Activated CD4-positive, alpha-beta memory T cell treated with anti-CD3 and anti-CD28 coated beads for 36 hours (primary cell): ENCODE results near the gene PODXL2. TPM values are rescaled to one million over a fixed set of nuclear protein-coding genes. Genes with fewer than 3 reads are reported as not detected.

Experiments used
- CTCF ChIA-PET: fragments of 350-600 bp; sonication (Branson Sonifier 250); formaldehyde crosslinking; loops from one replicate; lab custom pipeline; 2021; ENCODE audit warnings: antibody characterized with exemption, inconsistent platforms; lab: Charles Lee
- POLR2A ChIA-PET: fragments of 350-600 bp; sonication (Branson Sonifier 250); formaldehyde crosslinking; loops from one replicate; lab custom pipeline; 2021; ENCODE audit warnings: antibody characterized with exemption; lab: Charles Lee
- DNase-seq: peaks from one replicate; pipeline ENCODE4 v3.0.0-alpha.2; 2020
- H3K27ac Mint-ChIP-seq: one replicate; pipeline ENCODE4 v1.8.0; 2021; ENCODE audit warnings: mixed read lengths
- H3K27me3 Mint-ChIP-seq: one replicate; pipeline ENCODE4 v1.8.0; 2021; ENCODE audit warnings: mixed read lengths
- H3K36me3 Mint-ChIP-seq: one replicate; pipeline ENCODE4 v1.8.0; 2021; ENCODE audit warnings: mixed read lengths
- H3K4me1 Mint-ChIP-seq: one replicate; pipeline ENCODE4 v1.8.0; 2021; ENCODE audit warnings: low read depth, mixed read lengths
- H3K4me3 Mint-ChIP-seq: one replicate; pipeline ENCODE4 v1.8.0; 2021; ENCODE audit warnings: mild to moderate bottlenecking, mixed read lengths
- H3K9me3 Mint-ChIP-seq: one replicate; pipeline ENCODE4 v1.8.0; 2021; ENCODE audit warnings: mixed read lengths
- intact Hi-C: fragments of 100-400 bp; cut with micrococcal nuclease; formaldehyde crosslinking; loops from one replicate; pipeline ENCODE4 v1.15.1; 2023
- microRNA-seq: library from miRNA; unstranded; fragments of <30 nt; microRNA quantifications from one replicate; pipeline ENCODE4 v1.2.0, GENCODE V29; 2022; ENCODE audit warnings: borderline number of aligned reads, borderline microRNAs expressed, borderline replicate concordance
- total RNA-seq, 2 experiments: library from RNA; stranded (reverse); gene quantifications; one replicate each; pipeline ENCODE4 v1.2.3, GENCODE V29; 2021

Gene PODXL2
- total RNA-seq, 2 experiments from 2014 or later = 1.2 to 1.3 TPM

- H3K4me3 Mint-ChIP-seq = no peak overlapping the region
- ChIA-PET CTCF (no interaction called here), POLR2A (no interaction called here)
- H3K27me3 Mint-ChIP-seq = peaks cover 9% of the 10 kb centered on the region
- H3K27ac Mint-ChIP-seq = no peak overlapping the region
- DNase-seq = no peak
- H3K4me1 Mint-ChIP-seq = no peaks in the 10 kb centered on the region
- H3K9me3 Mint-ChIP-seq = no peaks in the 10 kb centered on the region
- intact Hi-C loops = no loop called here
- no peaks in the 10 kb centered on the region for H3K36me3 Mint-ChIP-seq
Measured at GRCh38 chr3:127720985-127721935, 92.3 kb downstream of the PODXL2 start.

GRCh38 chr3:127722091-127722784 is 93.3 kb downstream of the PODXL2 start:
- intact Hi-C loops = no loop called here
- Mint-ChIP-seq H3K27me3 (peaks cover 9% of the 10 kb centered on the region), H3K9me3 (no peaks in the 10 kb centered on the region), H3K4me1 (no peaks in the 10 kb centered on the region), H3K27ac (no peak overlapping the region), H3K4me3 (no peak overlapping the region), H3K36me3 (no peaks in the 10 kb centered on the region)
- ChIA-PET POLR2A (no interaction called here), CTCF (no interaction called here)
- DNase-seq = no peak

Small RNA genes within 50 kb of the gene (microRNA-seq; reads per million reads assigned to microRNA genes)
- gene MIR7976 = 5.5 reads per million, percentile 18 among the genes with 10 or more reads in this experiment

Other genes with a start within 250 kb of the PODXL2 start
- 10 to 100 TPM; 18.7 to 20.9 TPM for gene TPRA1, start 38.5 kb upstream of the PODXL2 start, total RNA-seq
- 100 to 1,000 TPM; 216 to 218 TPM for gene MCM2, start 30.8 kb upstream of the PODXL2 start, total RNA-seq
- gene ABTB1, start 43.8 kb downstream of the PODXL2 start, total RNA-seq = 10 to 100 TPM; 14.8 TPM
- under 1 TPM; 0.31 to 0.41 TPM for gene MGLL, start 193.3 kb downstream of the PODXL2 start, total RNA-seq